ENCODE results near the gene C17orf100.
"Not testable (repeated sequence)": the region's sequence is repeated elsewhere in the genome, so short reads cannot be mapped to it uniquely, and the experiment has no call there.

C17orf100 gene

DNA sequence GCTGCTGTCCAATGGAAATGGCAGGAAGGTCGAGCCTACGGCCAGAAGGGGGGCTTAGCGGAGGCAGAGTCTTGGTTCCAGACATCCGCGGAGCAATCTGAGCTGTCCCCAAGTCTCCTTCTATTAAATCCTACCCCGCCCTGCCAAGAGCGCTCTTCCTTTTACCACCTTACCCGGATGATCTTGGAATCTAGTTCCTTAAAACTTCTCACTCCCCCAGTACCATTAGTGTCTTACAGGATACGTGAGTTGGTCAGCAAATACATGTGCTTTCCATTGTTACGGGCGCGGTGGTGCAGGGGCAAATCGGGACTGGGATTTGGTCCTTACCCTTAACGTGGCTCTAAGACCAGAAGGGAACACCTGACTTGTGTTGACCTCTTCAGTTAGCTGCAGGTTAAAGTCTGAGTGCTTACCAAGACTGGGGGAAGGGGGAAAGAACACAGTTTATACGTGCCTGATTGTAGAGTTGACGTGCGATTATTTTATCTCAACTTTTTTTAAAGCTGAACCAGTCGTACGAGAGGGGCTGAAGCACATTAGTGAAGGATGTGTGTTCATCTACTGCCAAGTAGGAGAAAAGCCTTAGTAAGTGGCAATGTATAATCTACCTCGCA lies 10.2 kb upstream of the C17orf100 start:
- DNase-seq: no peak

DNA sequence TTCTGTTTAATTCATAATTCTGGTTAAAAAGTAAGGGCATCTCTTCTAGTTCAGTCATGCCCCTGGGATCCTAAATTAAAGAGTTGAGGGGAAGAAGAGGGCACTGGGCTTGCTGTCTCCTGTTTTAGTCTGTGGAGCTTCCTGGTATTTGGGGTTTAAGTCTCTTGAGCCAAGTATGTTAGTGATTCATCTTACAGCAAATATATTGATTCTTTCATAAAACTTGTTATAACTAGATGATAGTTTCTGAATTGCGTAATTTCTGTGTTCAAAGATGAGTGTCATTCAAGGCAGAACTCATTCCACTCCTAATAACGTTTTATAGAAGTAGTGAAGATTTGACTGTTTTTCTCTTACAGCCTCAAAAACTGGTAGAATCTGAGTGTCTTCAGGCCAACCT lies 9.0 kb upstream of the C17orf100 start:
- DNase-seq: no peak

DNA sequence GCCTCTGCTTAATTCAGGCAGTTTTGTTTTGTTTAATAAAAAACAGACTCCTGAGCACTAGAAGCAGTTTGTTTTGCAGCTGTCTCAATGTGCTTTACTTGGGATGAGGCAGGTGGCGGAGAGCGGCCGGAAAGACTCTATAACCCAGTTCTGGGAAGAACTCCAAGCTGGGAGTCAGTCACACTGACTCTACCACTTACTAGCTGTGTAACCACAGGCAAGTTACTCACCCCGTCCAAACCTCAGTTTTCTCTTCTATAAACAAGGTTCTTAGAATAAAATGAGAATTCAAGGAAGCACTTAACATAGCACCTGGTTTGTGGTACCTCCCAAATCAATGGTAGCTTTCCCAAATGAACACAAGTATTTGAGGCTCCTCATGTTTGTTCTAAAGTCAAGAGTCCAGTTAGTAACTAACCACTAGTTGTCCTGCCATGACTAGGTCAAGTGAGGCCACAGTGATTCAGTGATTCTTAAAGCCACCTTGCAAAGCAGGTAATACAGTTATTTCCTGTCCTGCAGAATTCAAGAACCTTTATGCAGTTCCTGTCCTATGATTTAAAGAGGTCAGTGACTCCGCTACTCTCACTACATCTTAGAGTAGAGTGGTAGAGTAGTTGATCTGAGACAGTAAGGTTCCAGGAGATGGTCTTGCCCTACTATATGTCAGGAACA lies 8.0 kb upstream of the C17orf100 start:
- DNase-seq: no peak

DNA sequence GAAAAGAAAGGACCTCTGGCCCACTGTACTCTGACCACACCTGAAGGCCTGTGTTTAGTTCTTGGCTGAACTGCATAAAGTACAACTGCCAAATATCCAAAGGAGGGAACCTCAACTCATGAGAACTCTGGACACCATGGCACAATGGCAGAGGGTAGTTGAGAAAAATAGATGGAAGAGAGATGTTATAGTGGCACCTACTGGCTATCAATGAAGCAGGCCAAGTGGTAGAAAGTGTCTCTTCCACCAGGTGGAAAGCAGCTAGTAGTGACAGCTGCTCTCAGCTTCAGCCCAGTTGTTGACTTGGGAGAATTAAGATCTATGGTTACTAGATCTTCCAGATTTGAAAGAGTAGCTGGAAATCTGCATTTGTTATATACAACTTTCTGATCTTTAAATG lies 3.4 kb upstream of the C17orf100 start:
- peak; percentile 4 to 20 for DNase-seq

DNA sequence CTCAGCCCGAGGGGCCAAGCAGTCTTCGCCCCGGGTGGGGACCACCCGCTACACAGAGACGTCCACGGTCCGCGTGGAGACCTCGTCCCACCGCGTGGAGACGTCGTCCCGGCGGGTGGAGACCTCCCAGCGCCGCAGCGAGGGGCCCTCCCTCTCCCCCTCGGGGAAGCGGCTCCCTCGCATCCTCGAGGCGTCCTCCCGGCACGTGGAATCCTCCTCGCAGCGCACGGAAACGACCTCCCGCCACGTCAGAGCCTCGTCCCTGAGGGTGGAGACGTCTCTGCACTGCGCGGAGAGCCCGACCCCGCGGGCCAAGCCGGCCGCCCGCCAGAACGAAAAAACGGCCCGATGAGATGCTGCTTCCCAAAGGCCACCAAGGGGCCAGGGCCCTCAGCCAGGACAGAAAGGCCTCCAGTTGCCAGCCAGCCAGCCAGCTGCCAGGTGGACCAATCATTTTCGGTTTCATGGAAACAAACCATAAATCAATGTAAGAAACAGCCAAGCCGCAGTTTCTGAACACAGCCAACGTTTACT lies 424 bp downstream of the C17orf100 start:
- no peak for DNase-seq

DNA sequence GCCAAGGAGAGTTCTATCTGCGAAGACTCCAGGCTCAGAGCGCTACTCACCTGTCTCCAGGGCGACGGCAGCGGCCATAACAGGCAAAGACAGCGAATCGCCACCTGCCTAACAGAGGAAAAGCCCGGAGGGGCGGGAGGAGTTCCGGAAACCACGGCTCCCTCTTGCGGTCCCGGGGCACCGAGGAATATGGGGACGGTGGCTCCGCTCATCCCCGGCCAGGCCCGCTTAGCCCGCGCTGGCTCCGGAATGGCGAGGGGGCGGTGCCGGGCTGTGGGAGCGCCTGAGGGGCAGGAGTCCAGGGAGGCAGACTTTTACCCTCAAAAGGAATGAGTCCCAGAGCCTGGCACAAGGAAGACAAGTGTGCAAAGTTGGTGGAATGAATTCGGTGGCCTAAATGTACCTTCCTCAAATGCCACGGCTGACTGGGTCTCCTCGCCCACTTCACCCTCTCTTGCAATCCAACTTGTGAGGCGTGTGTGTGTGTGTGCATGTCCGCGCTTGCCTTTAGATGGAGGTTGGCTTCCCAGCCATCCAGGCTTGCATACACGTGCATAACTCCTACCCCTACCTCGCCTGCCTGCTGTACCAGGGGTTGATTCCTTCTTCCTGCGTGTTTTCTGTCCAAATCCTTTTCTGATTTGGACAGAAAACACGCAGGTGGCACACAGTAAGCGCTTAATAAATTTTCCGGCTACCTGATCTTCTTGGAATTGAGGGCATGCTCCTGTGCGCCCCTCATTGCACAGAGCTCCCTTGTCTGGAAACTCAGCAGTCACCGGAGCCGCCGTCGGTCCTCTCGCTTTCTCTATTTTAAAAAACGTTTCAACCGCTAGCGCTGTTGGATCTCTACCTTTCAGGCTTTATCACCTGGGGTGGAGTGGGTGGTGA lies 3.5 kb downstream of the C17orf100 start:
- DNase-seq: no peak

DNA sequence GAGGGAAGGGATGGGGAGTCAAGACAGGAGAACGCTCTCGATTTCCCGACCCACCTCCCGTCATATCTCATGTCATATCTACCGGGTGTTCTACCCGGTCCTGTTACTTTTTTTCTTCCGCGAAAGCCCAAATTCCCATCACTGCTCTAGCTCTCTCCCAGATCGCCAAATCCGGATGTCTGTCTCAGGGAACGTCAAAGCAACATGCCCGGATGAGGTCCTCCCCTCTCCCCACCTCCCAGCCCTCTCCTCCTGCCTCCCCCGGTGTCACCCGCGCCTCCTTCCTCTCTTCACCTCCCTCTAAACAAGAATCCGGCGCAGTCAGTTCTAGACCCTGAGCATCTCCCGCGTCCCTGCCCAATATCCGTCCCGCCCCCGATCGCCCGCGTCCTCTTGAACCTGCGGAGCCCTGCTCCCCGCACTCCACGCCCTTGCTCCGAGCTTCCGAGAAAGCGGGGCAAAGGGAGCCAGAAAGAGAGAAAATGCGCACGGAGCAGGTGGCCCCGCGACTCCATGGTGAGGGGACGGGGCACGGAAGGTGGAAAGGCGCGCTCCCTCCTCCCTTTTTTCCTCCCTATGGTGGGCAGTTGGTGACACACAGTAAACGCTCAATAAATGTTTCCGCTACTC lies 4.3 kb downstream of the C17orf100 start:
- DNase-seq: not testable (repeated sequence)

DNA sequence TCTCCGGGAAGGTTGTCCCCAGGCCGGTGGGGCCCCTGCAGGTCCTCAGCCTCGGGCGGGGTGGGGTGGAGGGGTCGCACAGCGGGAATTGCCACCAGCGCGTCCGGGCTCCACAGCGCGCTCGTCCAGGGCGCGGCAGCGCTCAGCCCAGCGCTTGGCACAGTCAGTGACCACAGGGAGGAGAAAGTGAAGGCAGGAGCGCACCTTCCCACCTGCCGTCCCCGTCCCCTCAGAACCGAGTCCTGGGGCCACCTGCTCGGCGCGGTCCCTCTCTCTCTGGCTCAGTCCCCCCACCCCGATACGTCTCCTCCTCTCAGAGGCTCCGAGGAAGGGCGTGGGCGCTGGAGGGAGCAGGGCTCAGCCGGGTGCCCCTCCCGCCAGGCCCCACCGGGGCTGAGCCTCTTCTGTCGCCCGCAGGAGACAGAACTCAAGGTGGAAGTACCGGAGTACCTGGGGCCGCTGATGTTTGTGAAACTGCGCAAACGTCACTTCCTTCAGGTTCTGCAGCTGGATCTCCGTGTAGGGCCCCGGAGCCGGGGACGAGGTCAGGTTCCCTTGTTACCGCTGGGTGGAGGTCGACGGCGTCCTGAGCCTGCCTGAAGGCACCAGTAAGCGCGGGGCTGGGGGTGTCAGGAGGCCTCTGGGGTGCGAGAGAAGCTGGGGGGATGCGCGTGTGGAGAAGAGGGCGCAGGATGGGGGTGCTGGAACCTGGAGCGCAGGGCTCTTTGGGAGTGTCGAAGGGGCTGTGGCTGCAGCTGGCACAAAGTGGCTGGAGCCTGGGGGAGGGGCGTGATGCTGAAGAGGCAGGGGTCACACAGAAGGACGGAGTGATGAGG lies 5.5 kb downstream of the C17orf100 start:
- not testable (repeated sequence) for DNase-seq

DNA sequence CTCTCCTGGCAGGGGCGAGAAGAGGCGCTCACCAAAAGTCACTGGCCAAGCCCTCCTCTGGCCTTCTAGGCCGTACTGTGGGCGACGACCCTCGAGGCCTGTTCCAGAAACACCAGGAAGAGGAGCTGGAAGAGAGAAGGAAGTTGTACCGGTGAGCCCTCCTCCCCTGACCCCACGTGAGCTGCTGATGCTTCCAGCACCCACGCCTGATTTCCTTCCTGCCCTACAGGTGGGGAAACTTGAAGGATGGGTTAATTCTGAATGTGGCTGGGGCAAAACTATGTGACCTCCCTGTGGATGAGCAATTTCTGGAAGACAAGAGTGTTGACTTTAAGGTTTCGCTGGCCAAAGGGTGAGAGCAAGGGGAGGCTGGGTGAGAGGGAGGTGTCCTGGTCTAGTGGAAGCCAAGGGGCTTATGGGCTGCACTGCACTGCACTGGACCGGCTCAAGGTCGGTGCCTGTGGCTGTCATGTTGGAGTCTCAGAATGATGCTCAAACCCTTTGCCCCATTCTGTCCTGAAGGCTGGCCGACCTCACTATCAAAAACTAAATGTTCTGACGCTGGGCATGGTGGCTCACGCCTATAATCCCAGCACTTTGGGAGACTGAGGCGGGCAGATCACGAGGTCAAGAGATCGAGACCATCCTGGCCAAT lies 6.2 kb downstream of the C17orf100 start:
- DNase-seq: no peak

DNA sequence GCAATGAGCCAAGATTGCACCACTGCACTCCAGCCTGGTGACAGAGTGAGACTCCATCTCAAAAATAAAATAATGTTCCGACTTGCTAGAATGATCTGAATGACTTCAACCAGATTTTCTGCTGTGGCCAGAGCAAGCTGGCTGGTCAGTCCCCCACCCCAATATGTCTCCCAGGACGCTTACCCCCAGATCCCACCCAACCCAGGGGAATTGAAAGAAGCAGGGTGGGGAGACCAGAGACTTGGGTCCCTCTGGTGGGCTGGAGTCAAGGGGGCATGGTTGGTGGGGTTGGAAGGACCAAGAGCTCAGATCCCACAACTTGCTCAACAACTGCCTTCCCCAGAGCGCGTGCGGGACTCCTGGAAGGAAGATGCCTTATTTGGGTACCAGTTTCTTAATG lies 6.8 kb downstream of the C17orf100 start:
- not testable (repeated sequence) for DNase-seq

DNA sequence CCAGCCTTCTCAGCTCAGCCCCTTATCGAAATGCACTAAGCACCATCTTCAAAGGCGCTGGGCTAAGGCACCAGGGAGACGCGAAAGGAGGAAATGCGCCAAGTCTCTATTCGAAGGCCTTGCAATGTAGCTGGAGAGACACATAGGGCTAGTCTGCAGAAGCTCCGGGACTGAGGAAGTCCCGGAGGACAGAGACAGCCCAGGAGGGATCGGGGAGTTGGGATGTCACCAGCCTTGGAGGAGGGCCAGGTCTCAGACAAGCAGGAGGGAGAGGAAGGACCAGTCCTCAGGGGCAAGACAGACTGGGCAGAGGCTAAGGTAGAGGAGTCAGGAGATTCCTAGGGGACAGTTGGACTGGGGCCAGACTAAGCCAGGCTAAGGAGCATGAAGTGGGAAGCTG lies 8.5 kb downstream of the C17orf100 start:
- no peak for DNase-seq

DNA sequence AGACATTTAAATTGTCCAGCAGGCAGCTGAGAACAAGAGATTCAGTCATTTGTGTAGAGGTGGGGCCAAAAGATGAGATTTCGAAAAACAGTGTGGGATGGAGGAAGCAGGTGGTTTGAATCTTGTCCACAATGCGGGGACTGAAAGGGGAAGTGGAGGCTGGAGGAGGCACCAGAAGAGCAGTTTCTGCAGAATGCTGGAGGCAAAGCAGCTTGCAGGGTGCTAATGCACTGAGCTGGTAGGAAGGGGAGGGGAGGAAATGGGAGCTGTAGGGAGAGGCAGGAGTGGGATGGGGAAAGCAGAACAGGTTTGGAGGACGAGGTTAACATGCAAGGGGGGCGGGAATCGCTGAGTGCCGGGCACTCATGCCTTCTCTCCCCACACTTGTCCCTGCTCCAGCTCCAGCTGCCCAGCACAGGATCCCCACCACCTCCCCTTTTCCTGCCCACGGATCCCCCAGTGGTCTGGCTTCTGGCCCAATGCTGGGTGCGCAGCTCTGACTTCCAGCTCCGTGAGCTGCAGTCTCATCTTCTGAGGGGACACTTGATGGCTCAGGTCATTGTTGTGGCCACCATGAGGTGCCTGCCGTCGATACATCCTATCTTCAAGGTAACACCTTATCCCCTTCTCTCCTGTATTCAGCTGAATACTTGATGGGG lies 9.4 kb downstream of the C17orf100 start:
- DNase-seq: peak; percentile 66 to 77

DNA sequence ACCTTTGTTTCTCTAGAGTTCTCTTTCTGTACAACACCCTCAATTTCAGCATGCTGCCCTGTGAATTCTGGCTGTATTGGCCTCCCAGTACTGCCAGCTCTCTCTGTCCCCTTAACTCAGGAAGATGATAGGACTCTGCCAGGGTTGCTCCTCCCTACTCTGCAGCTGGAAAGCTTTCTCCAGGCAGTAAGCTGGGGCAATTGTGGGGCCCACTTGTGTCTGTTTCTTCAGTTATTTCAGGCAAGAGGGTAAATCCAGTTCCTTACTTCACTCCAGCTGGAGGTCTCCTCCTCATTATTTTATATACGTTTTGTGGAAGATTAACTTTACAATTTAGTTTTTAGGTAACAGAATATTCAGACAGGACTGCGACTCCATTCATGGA lies 9.9 kb downstream of the C17orf100 start:
- DNase-seq: no peak

DNA sequence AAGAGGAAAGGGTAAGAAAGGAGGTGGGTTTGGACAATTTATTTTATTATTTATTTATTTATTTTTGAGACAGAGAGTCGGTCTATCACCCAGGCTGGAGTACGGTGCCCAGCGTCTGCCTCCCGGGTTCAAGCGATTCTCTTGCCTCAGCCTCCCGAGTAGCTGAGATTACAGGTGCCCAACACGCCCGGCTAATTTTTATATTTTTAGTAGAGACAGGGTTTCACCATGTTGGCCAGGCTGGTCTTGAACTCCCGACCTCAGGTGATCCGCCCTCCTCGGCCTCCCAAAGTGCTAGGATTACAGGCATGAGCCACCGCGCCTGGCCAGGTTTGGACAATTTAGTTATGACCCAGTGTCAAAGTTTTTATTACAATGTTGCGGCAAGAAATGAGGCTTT lies 11.6 kb downstream of the C17orf100 start:
- not testable (repeated sequence) for DNase-seq

DNA sequence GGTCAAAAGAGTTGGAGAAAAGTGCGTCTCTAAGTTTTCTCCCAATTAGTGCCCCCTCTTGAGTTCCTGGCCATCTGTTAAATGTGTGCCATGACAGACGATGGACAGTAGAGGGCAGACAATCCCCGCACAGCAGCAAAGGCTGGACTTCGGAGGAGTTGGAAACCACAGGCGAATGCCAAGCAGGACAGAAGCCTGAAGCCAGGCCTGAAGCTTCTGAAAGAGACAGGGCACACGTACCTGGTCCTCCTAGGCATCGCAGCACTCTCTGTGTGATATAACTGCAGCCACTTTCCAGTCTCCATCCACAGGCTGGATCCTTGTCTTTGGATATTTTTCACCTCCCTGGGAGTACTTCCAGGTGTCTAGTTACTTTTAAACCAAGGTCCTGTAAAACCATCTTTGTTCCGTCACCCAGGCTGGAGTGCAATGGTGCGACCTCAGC lies 14.5 kb downstream of the C17orf100 start:
- peak; percentile 21 to 22 for DNase-seq

DNA sequence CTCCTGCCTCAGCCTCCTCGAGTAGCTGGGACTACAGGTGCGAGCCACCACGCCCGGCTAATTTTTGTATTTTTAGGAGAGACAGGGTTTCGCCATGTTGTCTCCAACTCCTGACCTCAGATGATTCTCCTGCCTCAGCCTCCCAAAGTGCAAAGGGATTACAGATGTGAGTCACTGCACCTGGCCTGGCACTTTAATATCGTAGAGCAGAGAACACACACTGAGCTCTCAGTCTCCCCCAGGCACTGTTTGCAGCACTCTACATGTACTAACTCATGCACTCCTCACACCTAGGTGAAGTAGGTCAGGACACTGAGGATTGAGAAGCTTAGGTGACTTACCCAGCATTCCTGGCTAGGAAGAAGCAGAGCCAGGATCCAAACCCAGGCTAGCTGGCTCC lies 15.0 kb downstream of the C17orf100 start:
- no peak for DNase-seq

DNA sequence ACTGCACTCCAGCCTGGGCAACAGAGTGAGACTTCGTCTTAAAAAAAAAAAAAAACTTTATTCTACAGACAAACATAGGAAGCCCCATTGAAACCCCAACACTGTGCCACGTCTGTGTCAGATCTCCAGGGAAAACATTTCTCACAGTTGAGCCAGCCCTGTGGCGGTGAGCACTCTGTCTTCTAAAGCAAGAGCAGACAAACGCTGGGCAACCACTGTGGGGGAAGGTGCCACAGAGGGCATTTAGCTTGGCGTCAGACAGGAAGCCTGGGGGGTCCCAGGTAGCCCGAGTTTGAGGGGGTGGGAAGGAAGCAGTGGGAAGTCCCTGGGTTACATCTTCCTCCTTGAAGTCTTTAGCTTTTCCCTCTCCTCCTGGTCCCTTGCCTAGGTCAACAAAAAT lies 16.0 kb downstream of the C17orf100 start:
- no peak for DNase-seq

DNA sequence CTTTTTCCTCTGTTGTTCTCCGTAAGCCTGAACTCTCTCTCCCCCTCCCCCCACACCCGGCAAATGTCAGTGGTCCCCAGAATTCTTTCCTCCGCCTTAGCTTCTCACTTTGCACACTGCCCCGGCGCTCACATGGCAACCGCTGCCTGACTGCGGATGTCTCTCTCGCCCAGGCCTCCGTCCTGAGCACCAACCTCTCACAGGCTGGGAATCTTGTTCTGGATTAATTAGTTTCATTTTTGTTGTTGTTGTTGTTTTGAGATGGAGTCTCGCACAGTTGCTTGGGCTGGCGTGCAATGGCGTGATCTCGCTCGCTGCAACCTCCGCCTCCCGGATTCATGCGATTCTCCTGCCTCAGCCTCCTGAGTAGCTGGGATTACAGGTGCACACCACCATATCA lies 16.7 kb downstream of the C17orf100 start:
- no peak for DNase-seq

DNA sequence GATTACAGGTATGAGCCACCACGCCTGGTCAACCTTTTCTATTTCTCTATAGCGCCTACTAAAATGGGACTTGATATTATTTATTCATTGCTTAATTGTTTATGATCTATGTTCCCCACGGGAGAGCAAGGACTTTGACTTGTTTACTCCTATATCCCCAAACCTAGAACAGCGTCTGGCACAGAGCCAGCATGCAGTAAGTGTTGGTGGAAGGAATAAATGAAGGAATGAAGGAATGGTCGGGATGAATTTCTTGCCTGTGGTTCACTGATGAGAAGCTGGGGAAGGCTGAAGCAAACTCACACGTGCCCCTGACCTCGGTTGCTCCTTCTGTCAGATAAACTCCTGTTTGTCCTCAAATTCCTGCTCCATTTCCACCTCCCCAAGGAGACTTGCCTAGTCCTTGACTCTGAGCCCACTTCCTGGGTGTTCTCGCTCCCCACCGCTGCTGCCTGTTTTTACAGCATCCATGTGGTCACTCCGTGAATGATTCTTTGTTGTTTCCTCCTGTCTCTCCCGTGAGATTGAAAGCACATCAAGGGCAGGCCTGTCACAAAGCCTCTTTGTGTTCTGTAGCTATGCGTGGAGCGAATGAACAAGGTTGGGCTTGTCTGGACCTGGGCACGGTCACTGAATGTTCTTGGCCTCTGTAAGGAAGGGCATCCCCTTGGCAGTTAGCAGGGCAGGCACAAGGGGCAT lies 17.3 kb downstream of the C17orf100 start:
- no peak for DNase-seq

DNA sequence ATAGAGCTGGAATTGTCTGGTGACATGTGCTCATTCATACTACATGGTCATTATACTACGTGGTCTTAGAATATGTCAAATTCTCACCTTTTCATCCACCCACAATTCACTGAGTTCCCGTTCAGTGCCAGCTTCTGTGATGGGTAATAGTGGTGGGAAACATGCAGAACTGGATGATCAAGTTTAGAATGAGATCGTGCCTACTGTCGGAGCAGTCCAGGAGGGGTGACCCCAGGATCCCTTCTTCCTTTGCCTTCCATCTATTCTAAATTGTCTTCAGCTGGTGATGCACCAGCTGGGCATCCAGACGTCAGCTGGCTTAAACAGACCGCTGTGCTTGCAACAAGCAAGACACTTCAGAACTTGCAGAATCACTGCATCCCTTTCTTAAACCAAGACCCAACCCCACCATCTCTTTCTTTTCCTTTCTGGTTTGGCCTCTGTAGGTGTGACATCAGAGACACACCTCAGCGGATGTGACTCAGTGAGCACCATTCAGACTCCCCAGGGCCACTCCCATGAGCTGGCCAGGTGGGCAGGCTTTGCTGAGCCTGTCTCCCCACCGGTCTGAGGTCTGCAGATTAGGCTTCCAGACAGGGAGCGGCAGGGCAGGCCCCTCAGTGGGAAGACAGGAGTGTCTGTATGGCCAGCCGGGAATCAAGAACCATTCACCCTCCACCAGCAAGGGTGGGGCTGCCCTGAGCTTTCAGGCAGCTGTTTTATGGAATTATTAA lies 18.1 kb downstream of the C17orf100 start:
- DNase-seq: no peak

Measured in AML-193 (cell line).